HCT116 (cell line): ENCODE data around the gene UNC79. TPM values are rescaled to one million over a fixed set of nuclear protein-coding genes. Genes with fewer than 3 reads are reported as not detected.

Experiments
- ATAC-seq: fragments of 200-7000 bp; cut with Tn5 transposase; 2 replicates; pipeline ENCODE4 v1.9.1; 2020; ENCODE audit warnings: mild to moderate bottlenecking, moderate library complexity
- BruUV-seq: library from RNA; stranded (reverse); fragments of 400-500 nt; replicated peaks from 2 replicates; lab custom pipeline; 2021; lab: Mats Ljungman, UMichigan
- CTCF ChIA-PET: fragments of 300-600 bp; sonication (Branson Sonifier 250); formaldehyde crosslinking; loops from one replicate; lab custom pipeline; 2021; ENCODE audit warnings: antibody characterized with exemption; lab: Charles Lee
- POLR2A ChIA-PET: fragments of 300-600, 350-600 bp; sonication (Branson Sonifier 250); formaldehyde crosslinking; loops from one replicate; lab custom pipeline; 2021; ENCODE audit warnings: antibody characterized with exemption; lab: Charles Lee
- RAD21 ChIA-PET, 2 experiments: fragments of 300-600 bp; sonication (Branson Sonifier 250); formaldehyde crosslinking; loops; one replicate each; lab custom pipeline; 2023; ENCODE audit warnings: low total read pairs in 2 of 2; ENCODE audit not compliant: uncharacterized antibody in 2 of 2, unreplicated experiment in 2 of 2, low non-redundant PET in 1 of 2; lab: Charles Lee
- DNase-seq: peaks from one replicate; pipeline ENCODE4 v3.0.0-alpha.2; 2010; ENCODE audit warnings: low read depth, low spot score
- H2AFZ ChIP-seq: fragments of 200-600 bp; shearing (Covaris generic), sonication (generic); 2 replicates; pipeline ENCODE4 v1.6.1; 2017; ENCODE audit warnings: low read depth, mixed run types, mixed read lengths, antibody characterized with exemption, low read length; ENCODE audit not compliant: poor library complexity, severe bottlenecking
- H3K27ac ChIP-seq: 2 replicates; pipeline ENCODE4 v1.5.1; 2012; ENCODE audit warnings: low read depth, low read length
- H3K27me3 ChIP-seq: fragments of 200-600 bp; sonication (generic); 2 replicates; pipeline ENCODE4 v1.6.1; 2016; ENCODE audit warnings: mixed run types, low read length, mixed read lengths; ENCODE audit not compliant: insufficient read depth
- H3K36me3 ChIP-seq, 2 experiments: fragments of 200-500 bp in 1 of 2; fragments of 200-600 bp in 1 of 2; sonication (Bioruptor generic) in 1 of 2; sonication (generic) in 1 of 2; 2 replicates each; pipeline versions ENCODE4 v1.5.1 to v1.6.1; 2014 to 2016; ENCODE audit warnings: low read length in 2 of 2, inconsistent platforms in 1 of 2, mixed read lengths in 1 of 2, mixed run types in 1 of 2; ENCODE audit not compliant: insufficient read depth in 2 of 2, control insufficient read depth in 1 of 2
- H3K4me1 ChIP-seq, 2 experiments: fragments of 200-600 bp in 1 of 2; sonication (generic) in 1 of 2; 2 replicates each; pipeline versions ENCODE4 v1.5.1 to v1.6.1; 2012 to 2017; ENCODE audit warnings: low read length in 2 of 2, inconsistent platforms in 1 of 2, mild to moderate bottlenecking in 1 of 2, mixed read lengths in 1 of 2, mixed run types in 1 of 2, moderate library complexity in 1 of 2; ENCODE audit not compliant: insufficient read depth in 2 of 2, control insufficient read depth in 1 of 2
- H3K4me2 ChIP-seq: fragments of 200-600 bp; sonication (generic); 2 replicates; pipeline ENCODE4 v1.6.1; 2017; ENCODE audit warnings: mixed run types, low read length, mixed read lengths
- H3K4me3 ChIP-seq, 2 experiments: fragments of 200-600 bp in 1 of 2; sonication (generic) in 1 of 2; replicated peaks in 1 of 2; 2 replicates each; pipeline ENCODE4 v1.5.1; 2011 to 2016; ENCODE audit warnings: low read length in 2 of 2, control low read depth in 1 of 2, low read depth in 1 of 2, mild to moderate bottlenecking in 1 of 2, mixed read lengths in 1 of 2, mixed run types in 1 of 2
- H3K79me2 ChIP-seq: fragments of 200-600 bp; sonication (generic); 2 replicates; pipeline ENCODE4 v1.6.1; 2017; ENCODE audit warnings: mild to moderate bottlenecking, mixed run types, low read length, moderate library complexity, mixed read lengths; ENCODE audit not compliant: insufficient read depth
- H3K9ac ChIP-seq: fragments of 200-600 bp; sonication (generic); 2 replicates; pipeline ENCODE4 v1.6.1; 2016; ENCODE audit warnings: low read length, mixed read lengths
- H3K9me2 ChIP-seq: fragments of 200-600 bp; sonication (generic), shearing (Covaris generic); 2 replicates; pipeline ENCODE4 v1.6.1; 2017; ENCODE audit warnings: mixed run types, mild to moderate bottlenecking, moderate library complexity; ENCODE audit not compliant: insufficient read depth
- H3K9me3 ChIP-seq, 2 experiments: fragments of 200-500 bp in 1 of 2; fragments of 200-600 bp in 1 of 2; sonication (Bioruptor generic) in 1 of 2; sonication (generic) in 1 of 2; 2 replicates each; pipeline ENCODE4 v1.6.1; 2014 to 2017; ENCODE audit warnings: low read length in 2 of 2, mixed read lengths in 2 of 2, inconsistent platforms in 1 of 2, low read depth in 1 of 2, mild to moderate bottlenecking in 1 of 2, mixed run types in 1 of 2, moderate library complexity in 1 of 2; ENCODE audit not compliant: control insufficient read depth in 1 of 2, insufficient read depth in 1 of 2
- H4K20me1 ChIP-seq: fragments of 200-600 bp; sonication (generic), shearing (Covaris generic); 2 replicates; pipeline ENCODE4 v1.6.1; 2017; ENCODE audit warnings: mixed run types, mild to moderate bottlenecking, moderate library complexity; ENCODE audit not compliant: insufficient read depth
- ATF3 ChIP-seq: IDR thresholded peaks from 2 replicates; pipeline ENCODE4 v1.6.1; 2012
- CBX3 ChIP-seq: IDR thresholded peaks from 2 replicates; pipeline ENCODE4 v1.6.1; 2012; ENCODE audit warnings: low read depth
- CEBPB ChIP-seq: IDR thresholded peaks from 2 replicates; pipeline ENCODE4 v1.6.1; 2012; ENCODE audit warnings: low read depth
- EGR1 ChIP-seq: IDR thresholded peaks from 2 replicates; pipeline ENCODE4 v1.6.1; 2012; ENCODE audit warnings: low read depth
- EZH2phosphoT487 ChIP-seq: fragments of 200-600 bp; IDR thresholded peaks from 2 replicates; pipeline ENCODE4 v1.6.1; 2018; ENCODE audit warnings: antibody characterized with exemption, borderline replicate concordance
- JUND ChIP-seq: IDR thresholded peaks from 2 replicates; pipeline ENCODE4 v1.6.1; 2012
- MAX ChIP-seq: IDR thresholded peaks from 2 replicates; pipeline ENCODE4 v1.6.1; 2012
- POLR2A ChIP-seq: IDR thresholded peaks from 2 replicates; pipeline ENCODE4 v1.7.0; 2011; ENCODE audit warnings: borderline replicate concordance; ENCODE audit not compliant: insufficient read depth, insufficient read length; ENCODE audit errors: extremely low read depth
- POLR2AphosphoS5 ChIP-seq: IDR thresholded peaks from 2 replicates; pipeline ENCODE4 v1.6.1; 2011; ENCODE audit warnings: mild to moderate bottlenecking, low read depth, low read length, moderate library complexity
- RAD21 ChIP-seq: IDR thresholded peaks from 2 replicates; pipeline ENCODE4 v1.6.1; 2012; ENCODE audit warnings: low read depth, mild to moderate bottlenecking
- SIN3A ChIP-seq: IDR thresholded peaks from 2 replicates; pipeline ENCODE4 v1.6.1; 2012; ENCODE audit warnings: low read depth
- SP1 ChIP-seq: IDR thresholded peaks from 2 replicates; pipeline ENCODE4 v1.6.1; 2012; ENCODE audit warnings: low read depth
- SRF ChIP-seq: IDR thresholded peaks from 2 replicates; pipeline ENCODE4 v1.6.1; 2012; ENCODE audit warnings: low read depth
- TCF7L2 ChIP-seq: IDR thresholded peaks from 2 replicates; pipeline ENCODE4 v1.7.0; 2011; ENCODE audit warnings: borderline replicate concordance, inconsistent platforms; ENCODE audit not compliant: insufficient read depth, insufficient read length; ENCODE audit errors: extremely low read depth
- YY1 ChIP-seq: IDR thresholded peaks from 2 replicates; pipeline ENCODE4 v1.6.1; 2011; ENCODE audit warnings: low read length, low read depth, moderate library complexity, mild to moderate bottlenecking; ENCODE audit not compliant: insufficient replicate concordance; ENCODE audit errors: extremely low read depth
- ZFX ChIP-seq: fragments of 450-650 bp; IDR thresholded peaks from 2 replicates; pipeline ENCODE4 v1.6.1; 2017
- ZNF274 ChIP-seq: fragments of 200-500 bp; sonication (Bioruptor generic); IDR thresholded peaks from 2 replicates; pipeline ENCODE4 v1.6.1; 2014; ENCODE audit warnings: mild to moderate bottlenecking, low read depth, low read length, inconsistent platforms
- intact Hi-C: fragments of 100-400 bp; cut with micrococcal nuclease; formaldehyde crosslinking; loops from 2 replicates; pipeline ENCODE4 v1.10.0; 2022
- total RNA-seq: library from RNA; stranded (reverse); gene quantifications from one replicate; pipeline ENCODE4 v1.2.1, GENCODE V29; 2021; ENCODE audit not compliant: unreplicated experiment
- TF ChIP-seq, protein P1 (sequence below): IDR thresholded peaks from 2 replicates; pipeline ENCODE4 v1.6.1; 2012; ENCODE audit warnings: low read depth
- TF ChIP-seq, protein P2 (sequence below), 3 experiments: fragments of 200-600 bp in 1 of 3; sonication (generic) in 1 of 3; IDR thresholded peaks in 2 of 3; conservative IDR thresholded peaks in 1 of 3; 2 replicates each; pipeline ENCODE4 v1.5.1; 2012 to 2017; ENCODE audit warnings: low read depth in 2 of 3, low read length in 2 of 3, antibody characterized with exemption in 1 of 3, borderline replicate concordance in 1 of 3, control low read depth in 1 of 3, mild to moderate bottlenecking in 1 of 3, mixed read lengths in 1 of 3, mixed run types in 1 of 3, moderate library complexity in 1 of 3; ENCODE audit not compliant: insufficient read depth in 1 of 3
- TF ChIP-seq, protein P3 (sequence below): IDR thresholded peaks from 2 replicates; pipeline ENCODE4 v1.6.1; 2011; ENCODE audit warnings: mild to moderate bottlenecking, low read length, moderate library complexity; ENCODE audit not compliant: insufficient replicate concordance; ENCODE audit errors: extremely low read depth

Gene UNC79
- total RNA-seq, 1 experiment from 2014 or later, result 0.10 TPM

GRCh38 chr14:93402951-93403350, 27.8 kb upstream of the UNC79 start:
- Histone ChIP-seq H3K9me2 (no peaks in the 10 kb centered on the region), H4K20me1 (no peaks in the 10 kb centered on the region), H3K9ac (no peak overlapping the region), H3K9me3 (no peaks in the 10 kb centered on the region), H3K27ac (no peak overlapping the region), H3K4me3 (no peak overlapping the region), H2AFZ (no peak overlapping the region), H3K4me2 (no peak overlapping the region), H3K36me3 (no peaks in the 10 kb centered on the region), H3K79me2 (no peaks in the 10 kb centered on the region), H3K4me1 (no peaks in the 10 kb centered on the region), H3K27me3 (peaks cover 10% of the 10 kb centered on the region; the same call in 1 of the 2 replicates)
- ChIA-PET CTCF (no interaction called here), RAD21 (no interaction called here), POLR2A (no interaction called here)
- DNase-seq (no peak), ATAC-seq (no peak)
- TF ChIP-seq POLR2AphosphoS5, result no peak
- no peak for TF ChIP-seq EZH2phosphoT487
- TF ChIP-seq SIN3A, result no peak
- TF ChIP-seq TCF7L2, result no peak
- no peak for TF ChIP-seq MAX
- no peak for TF ChIP-seq YY1
- no peak for TF ChIP-seq EGR1
- no peak for TF ChIP-seq CBX3
- no peak for TF ChIP-seq CEBPB
- no peak for TF ChIP-seq SRF
- TF ChIP-seq, protein P1, sequence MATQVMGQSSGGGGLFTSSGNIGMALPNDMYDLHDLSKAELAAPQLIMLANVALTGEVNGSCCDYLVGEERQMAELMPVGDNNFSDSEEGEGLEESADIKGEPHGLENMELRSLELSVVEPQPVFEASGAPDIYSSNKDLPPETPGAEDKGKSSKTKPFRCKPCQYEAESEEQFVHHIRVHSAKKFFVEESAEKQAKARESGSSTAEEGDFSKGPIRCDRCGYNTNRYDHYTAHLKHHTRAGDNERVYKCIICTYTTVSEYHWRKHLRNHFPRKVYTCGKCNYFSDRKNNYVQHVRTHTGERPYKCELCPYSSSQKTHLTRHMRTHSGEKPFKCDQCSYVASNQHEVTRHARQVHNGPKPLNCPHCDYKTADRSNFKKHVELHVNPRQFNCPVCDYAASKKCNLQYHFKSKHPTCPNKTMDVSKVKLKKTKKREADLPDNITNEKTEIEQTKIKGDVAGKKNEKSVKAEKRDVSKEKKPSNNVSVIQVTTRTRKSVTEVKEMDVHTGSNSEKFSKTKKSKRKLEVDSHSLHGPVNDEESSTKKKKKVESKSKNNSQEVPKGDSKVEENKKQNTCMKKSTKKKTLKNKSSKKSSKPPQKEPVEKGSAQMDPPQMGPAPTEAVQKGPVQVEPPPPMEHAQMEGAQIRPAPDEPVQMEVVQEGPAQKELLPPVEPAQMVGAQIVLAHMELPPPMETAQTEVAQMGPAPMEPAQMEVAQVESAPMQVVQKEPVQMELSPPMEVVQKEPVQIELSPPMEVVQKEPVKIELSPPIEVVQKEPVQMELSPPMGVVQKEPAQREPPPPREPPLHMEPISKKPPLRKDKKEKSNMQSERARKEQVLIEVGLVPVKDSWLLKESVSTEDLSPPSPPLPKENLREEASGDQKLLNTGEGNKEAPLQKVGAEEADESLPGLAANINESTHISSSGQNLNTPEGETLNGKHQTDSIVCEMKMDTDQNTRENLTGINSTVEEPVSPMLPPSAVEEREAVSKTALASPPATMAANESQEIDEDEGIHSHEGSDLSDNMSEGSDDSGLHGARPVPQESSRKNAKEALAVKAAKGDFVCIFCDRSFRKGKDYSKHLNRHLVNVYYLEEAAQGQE, result no peak
- TF ChIP-seq ATF3, result no peak
- no peak for TF ChIP-seq SP1
- no peak for TF ChIP-seq POLR2A
- TF ChIP-seq ZNF274, result no peak
- no peak for TF ChIP-seq RAD21
- TF ChIP-seq, protein P2, sequence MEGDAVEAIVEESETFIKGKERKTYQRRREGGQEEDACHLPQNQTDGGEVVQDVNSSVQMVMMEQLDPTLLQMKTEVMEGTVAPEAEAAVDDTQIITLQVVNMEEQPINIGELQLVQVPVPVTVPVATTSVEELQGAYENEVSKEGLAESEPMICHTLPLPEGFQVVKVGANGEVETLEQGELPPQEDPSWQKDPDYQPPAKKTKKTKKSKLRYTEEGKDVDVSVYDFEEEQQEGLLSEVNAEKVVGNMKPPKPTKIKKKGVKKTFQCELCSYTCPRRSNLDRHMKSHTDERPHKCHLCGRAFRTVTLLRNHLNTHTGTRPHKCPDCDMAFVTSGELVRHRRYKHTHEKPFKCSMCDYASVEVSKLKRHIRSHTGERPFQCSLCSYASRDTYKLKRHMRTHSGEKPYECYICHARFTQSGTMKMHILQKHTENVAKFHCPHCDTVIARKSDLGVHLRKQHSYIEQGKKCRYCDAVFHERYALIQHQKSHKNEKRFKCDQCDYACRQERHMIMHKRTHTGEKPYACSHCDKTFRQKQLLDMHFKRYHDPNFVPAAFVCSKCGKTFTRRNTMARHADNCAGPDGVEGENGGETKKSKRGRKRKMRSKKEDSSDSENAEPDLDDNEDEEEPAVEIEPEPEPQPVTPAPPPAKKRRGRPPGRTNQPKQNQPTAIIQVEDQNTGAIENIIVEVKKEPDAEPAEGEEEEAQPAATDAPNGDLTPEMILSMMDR (IDR thresholded peaks at IDR 0.05 in 2 of 3, conservative IDR thresholded peaks at IDR 0.05 in 1 of 3; ENCODE audit: borderline replicate concordance in 1 of 3, insufficient read depth in 1 of 3, low read depth in 2 of 3, low read length in 2 of 3), result no peak
- TF ChIP-seq, protein P3, sequence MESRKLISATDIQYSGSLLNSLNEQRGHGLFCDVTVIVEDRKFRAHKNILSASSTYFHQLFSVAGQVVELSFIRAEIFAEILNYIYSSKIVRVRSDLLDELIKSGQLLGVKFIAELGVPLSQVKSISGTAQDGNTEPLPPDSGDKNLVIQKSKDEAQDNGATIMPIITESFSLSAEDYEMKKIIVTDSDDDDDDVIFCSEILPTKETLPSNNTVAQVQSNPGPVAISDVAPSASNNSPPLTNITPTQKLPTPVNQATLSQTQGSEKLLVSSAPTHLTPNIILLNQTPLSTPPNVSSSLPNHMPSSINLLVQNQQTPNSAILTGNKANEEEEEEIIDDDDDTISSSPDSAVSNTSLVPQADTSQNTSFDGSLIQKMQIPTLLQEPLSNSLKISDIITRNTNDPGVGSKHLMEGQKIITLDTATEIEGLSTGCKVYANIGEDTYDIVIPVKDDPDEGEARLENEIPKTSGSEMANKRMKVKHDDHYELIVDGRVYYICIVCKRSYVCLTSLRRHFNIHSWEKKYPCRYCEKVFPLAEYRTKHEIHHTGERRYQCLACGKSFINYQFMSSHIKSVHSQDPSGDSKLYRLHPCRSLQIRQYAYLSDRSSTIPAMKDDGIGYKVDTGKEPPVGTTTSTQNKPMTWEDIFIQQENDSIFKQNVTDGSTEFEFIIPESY, result no peak
- no peak for TF ChIP-seq JUND
- no peak for TF ChIP-seq ZFX
- intact Hi-C loops, result no loop called here
- BruUV-seq, result no TSS peak
